Keratinocyte (primary cell): ENCODE data around the gene C1orf174. TPM values are rescaled to one million over a fixed set of nuclear protein-coding genes. Genes with fewer than 3 reads are reported as not detected.

Source experiments
- DNase-seq: peaks from one replicate; pipeline ENCODE4 v3.0.0-alpha.2; 2011; ENCODE audit warnings: low read depth, missing footprints, low spot score
- FAIRE-seq: peaks from 2 replicates; lab custom pipeline; 2011; peaks lifted over from hg19 to GRCh38; lab: Jason Lieb, UNC
- H2AFZ ChIP-seq: 2 replicates; pipeline ENCODE4 v1.6.0; 2012; ENCODE audit warnings: low read length, control low read depth, inconsistent platforms; ENCODE audit not compliant: control insufficient read depth
- H3K27ac ChIP-seq: 2 replicates; pipeline ENCODE4 v1.5.1; 2011; ENCODE audit warnings: low read length; ENCODE audit not compliant: control insufficient read depth, insufficient read depth
- H3K27me3 ChIP-seq: 3 replicates; pipeline ENCODE4 v1.6.0; 2011; ENCODE audit warnings: low read length; ENCODE audit not compliant: control insufficient read depth, insufficient read depth; ENCODE audit errors: extremely low read depth
- H3K36me3 ChIP-seq, 2 experiments: 2 replicates in 1 of 2; 3 replicates in 1 of 2; pipeline ENCODE4 v1.5.1; 2011; ENCODE audit warnings: low read length in 2 of 2, mild to moderate bottlenecking in 1 of 2; ENCODE audit not compliant: control insufficient read depth in 2 of 2, insufficient read depth in 2 of 2; ENCODE audit errors: extremely low read depth in 1 of 2
- H3K4me1 ChIP-seq: 3 replicates; pipeline ENCODE4 v1.5.1; 2011; ENCODE audit warnings: low read length; ENCODE audit not compliant: control insufficient read depth, insufficient read depth; ENCODE audit errors: extremely low read depth
- H3K4me2 ChIP-seq: 3 replicates; pipeline ENCODE4 v1.6.0; 2011; ENCODE audit warnings: low read depth, low read length; ENCODE audit not compliant: control insufficient read depth, insufficient read depth; ENCODE audit errors: extremely low read depth
- H3K4me3 ChIP-seq, 3 experiments: fragments of 200-600 bp in 1 of 3; sonication (generic) in 1 of 3; 2 replicates in 2 of 3; 3 replicates in 1 of 3; pipeline ENCODE4 v1.5.1; 2011 to 2016; ENCODE audit warnings: low read length in 3 of 3, mild to moderate bottlenecking in 3 of 3, control low read depth in 2 of 3, inconsistent platforms in 1 of 3, low read depth in 1 of 3, mixed read lengths in 1 of 3, mixed run types in 1 of 3, moderate library complexity in 1 of 3; ENCODE audit not compliant: control insufficient read depth in 2 of 3, insufficient read depth in 2 of 3; ENCODE audit errors: extremely low read depth in 1 of 3
- H3K79me2 ChIP-seq: 2 replicates; pipeline ENCODE4 v1.6.0; 2012; ENCODE audit warnings: low read length; ENCODE audit not compliant: control insufficient read depth, insufficient read depth
- H3K9ac ChIP-seq: 3 replicates; pipeline ENCODE4 v1.6.0; 2011; ENCODE audit warnings: low read length; ENCODE audit not compliant: control insufficient read depth, insufficient read depth; ENCODE audit errors: extremely low read depth
- H3K9me1 ChIP-seq: 3 replicates; pipeline ENCODE4 v1.6.0; 2011; ENCODE audit warnings: low read length; ENCODE audit not compliant: control insufficient read depth, insufficient read depth; ENCODE audit errors: extremely low read depth
- H3K9me3 ChIP-seq: 2 replicates; pipeline ENCODE4 v1.5.1; 2012; ENCODE audit warnings: low read depth, low read length; ENCODE audit not compliant: control insufficient read depth
- H4K20me1 ChIP-seq: 3 replicates; pipeline ENCODE4 v1.6.0; 2011; ENCODE audit warnings: low read length; ENCODE audit not compliant: control insufficient read depth, insufficient read depth; ENCODE audit errors: extremely low read depth
- CTCF ChIP-seq, 3 experiments: IDR thresholded peaks in 1 of 3; conservative IDR thresholded peaks in 1 of 3; optimal IDR thresholded peaks in 1 of 3; 2 replicates in 2 of 3; 3 replicates in 1 of 3; pipeline versions ENCODE3 to v1.5.1; 2011; ENCODE audit warnings: low read length in 3 of 3, mild to moderate bottlenecking in 3 of 3, moderate library complexity in 2 of 3, control low read depth in 1 of 3, inconsistent platforms in 1 of 3; ENCODE audit not compliant: insufficient read depth in 2 of 3; ENCODE audit errors: extremely low read depth in 1 of 3
- EZH2 ChIP-seq: IDR thresholded peaks from one replicate; pipeline ENCODE4 v1.6.1; 2012; ENCODE audit warnings: inconsistent platforms, mild to moderate bottlenecking, low read length, moderate library complexity
- dilution Hi-C: fragments of 300-500 bp; cut with MboI; formaldehyde crosslinking; loops from one replicate; pipeline ENCODE4 v1.7.0; 2020; ENCODE audit warnings: low sequenced_read_pairs; ENCODE audit not compliant: extremely low pct_ligation_motif_present
- polyA plus RNA-seq, 5 experiments: library from polyadenylated mRNA; depleted of rRNA in 3 of 5; stranded (reverse) in 3 of 5; stranded (forward) in 1 of 5; unstranded in 1 of 5; fragments of >200 nt; gene quantifications; 1 replicate in 1 of 5; 2 replicates in 3 of 5; 3 replicates in 1 of 5; pipeline versions ENCODE4 v1.2.1 to v1.2.3, GENCODE V29; 2011 to 2012; ENCODE audit warnings: missing spikeins in 2 of 5, low read depth in 1 of 5, low replicate concordance in 1 of 5

C1orf174 gene
- polyA plus RNA-seq, 1 donor (not counting 4 experiments of a cell fraction or from before 2014, with no cell fraction given): 26.8 TPM

- Histone ChIP-seq H3K27ac (no peak overlapping the region), H3K9me3 (no peaks in the 10 kb centered on the region), H3K36me3 (no peaks in the 10 kb centered on the region), H3K9ac (no peak overlapping the region), H3K4me1 (peaks cover 3% of the 10 kb centered on the region), H3K9me1 (no peaks in the 10 kb centered on the region), H3K4me3 (no peak overlapping the region), H2AFZ (no peak overlapping the region), H3K4me2 (no peak overlapping the region), H4K20me1 (no peaks in the 10 kb centered on the region), H3K79me2 (no peaks in the 10 kb centered on the region), H3K27me3 (peaks cover 8% of the 10 kb centered on the region)
- FAIRE-seq: no peak
- dilution Hi-C loops: no loop called here
- no peak for DNase-seq
- TF ChIP-seq EZH2: no peak
- TF ChIP-seq CTCF (optimal IDR thresholded peaks at IDR 0.05 in 1 of 3, IDR thresholded peaks at IDR 0.05 in 1 of 3, conservative IDR thresholded peaks at IDR 0.05 in 1 of 3; ENCODE audit: extremely low read depth in 1 of 3, insufficient read depth in 2 of 3, low read length in 3 of 3): no peak
Observed at GRCh38 chr1:3910049-3910731, 10.1 kb upstream of the C1orf174 start.

- Histone ChIP-seq H3K4me2 (no peak overlapping the region), H3K9me3 (no peaks in the 10 kb centered on the region), H3K79me2 (no peaks in the 10 kb centered on the region), H3K36me3 (no peaks in the 10 kb centered on the region), H3K9ac (no peak overlapping the region), H3K27ac (no peak overlapping the region), H4K20me1 (no peaks in the 10 kb centered on the region), H3K27me3 (peaks cover 8% of the 10 kb centered on the region), H3K4me1 (peaks cover 3% of the 10 kb centered on the region), H2AFZ (no peak overlapping the region), H3K9me1 (no peaks in the 10 kb centered on the region), H3K4me3 (no peak overlapping the region)
- dilution Hi-C loops: no loop called here
- no peak for FAIRE-seq
- TF ChIP-seq EZH2 (no peak), CTCF (optimal IDR thresholded peaks at IDR 0.05 in 1 of 3, IDR thresholded peaks at IDR 0.05 in 1 of 3, conservative IDR thresholded peaks at IDR 0.05 in 1 of 3; ENCODE audit: extremely low read depth in 1 of 3, insufficient read depth in 2 of 3, low read length in 3 of 3) (no peak)
- no peak for DNase-seq
Observed at GRCh38 chr1:3909615-3910014, 9.5 kb upstream of the C1orf174 start.
